Measurements from ENCODE around the gene ITGA2B.

DNA sequence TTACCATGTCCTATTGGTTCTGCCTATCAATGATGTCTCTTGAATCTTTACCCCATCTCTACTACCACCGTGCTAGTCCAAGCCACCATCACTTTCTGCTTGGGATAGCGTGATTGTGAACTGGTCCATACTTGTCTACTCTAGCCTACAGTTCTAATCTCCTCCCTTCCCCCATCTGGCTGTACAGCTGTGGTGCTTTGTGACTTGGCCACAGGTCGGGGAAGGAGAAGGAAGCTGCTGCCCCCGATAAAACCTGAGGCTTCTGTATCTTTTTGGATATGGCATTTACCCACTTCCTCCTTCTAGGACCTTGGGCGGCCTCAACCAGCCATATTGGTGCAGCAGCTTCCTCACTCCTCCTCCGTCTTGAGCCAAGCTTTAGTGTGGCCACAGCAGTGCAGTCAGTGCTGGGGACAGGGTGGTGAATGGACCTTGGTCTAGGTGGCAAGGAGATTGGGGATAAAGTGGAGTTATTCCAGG is 314 bp upstream of the ITGA2B start:
- TF ChIP-seq CEBPB (IDR thresholded peaks at IDR 0.05) (no peak), REST (IDR thresholded peaks at IDR 0.05; ENCODE audit: low read depth) (no peak), EP300 (IDR thresholded peaks at IDR 0.05; ENCODE audit: borderline replicate concordance) (no peak), TCF12 (IDR thresholded peaks at IDR 0.05; ENCODE audit: low read depth) (no peak), CREB1 (IDR thresholded peaks at IDR 0.05; ENCODE audit: low read depth) (no peak), NFIC (IDR thresholded peaks at IDR 0.05) (no peak), YY1 (IDR thresholded peaks at IDR 0.05; ENCODE audit: low read depth) (no peak)
- TF ChIP-seq, protein P1, sequence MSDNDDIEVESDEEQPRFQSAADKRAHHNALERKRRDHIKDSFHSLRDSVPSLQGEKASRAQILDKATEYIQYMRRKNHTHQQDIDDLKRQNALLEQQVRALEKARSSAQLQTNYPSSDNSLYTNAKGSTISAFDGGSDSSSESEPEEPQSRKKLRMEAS (IDR thresholded peaks at IDR 0.05), result no peak
